AG09319 (cell line): ENCODE measurements around the gene WDR64.
A peak's percentile ranks its signal among the peaks of the same experiment; 100 is the strongest.

Experiments
- DNase-seq: peaks from one replicate; pipeline ENCODE4 v3.0.0-alpha.2; 2010; ENCODE audit warnings: low read depth; ENCODE audit errors: extremely low read depth
- CTCF ChIP-seq: IDR thresholded peaks from 2 replicates; pipeline ENCODE4 v1.5.1; 2011; ENCODE audit warnings: low read depth, mild to moderate bottlenecking, inconsistent platforms, low read length, moderate library complexity

The WDR64 gene

GRCh38 chr1:241834733-241835377 lies 182.8 kb downstream of the WDR64 start:
- peak; percentile 40 for DNase-seq
- TF ChIP-seq CTCF: peak; percentile 85

- no peak for TF ChIP-seq CTCF
- no peak for DNase-seq
Measured at GRCh38 chr1:241836941-241837340, 184.9 kb downstream of the WDR64 start.

GRCh38 chr1:241837416-241837815 lies 185.3 kb downstream of the WDR64 start:
- DNase-seq: no peak
- TF ChIP-seq CTCF: no peak

GRCh38 chr1:241837901-241838300 lies 185.8 kb downstream of the WDR64 start:
- no peak for TF ChIP-seq CTCF
- DNase-seq: peak; percentile 67

GRCh38 chr1:241838897-241839296 lies 186.8 kb downstream of the WDR64 start:
- TF ChIP-seq CTCF: no peak
- DNase-seq: no peak

- no peak for DNase-seq
- no peak for TF ChIP-seq CTCF
Measured at GRCh38 chr1:241839369-241839979, 187.4 kb downstream of the WDR64 start.

- TF ChIP-seq CTCF: no peak
- DNase-seq: no peak
Measured at GRCh38 chr1:241840164-241840563, 188.1 kb downstream of the WDR64 start.
